MM.1S (cell line): ENCODE measurements around the gene SAMD14.

Source experiments
- EZH2phosphoT487 ChIP-seq: fragments of 300-600 bp; sonication (generic); IDR thresholded peaks from 2 replicates; pipeline ENCODE4 v1.6.1; 2018; ENCODE audit warnings: antibody characterized with exemption, low read length
- TF ChIP-seq, protein P1 (sequence below): fragments of 300-600 bp; sonication (generic); IDR thresholded peaks from 2 replicates; pipeline ENCODE4 v1.5.1; 2016; ENCODE audit warnings: antibody characterized with exemption, low read length, mixed read lengths

DNA sequence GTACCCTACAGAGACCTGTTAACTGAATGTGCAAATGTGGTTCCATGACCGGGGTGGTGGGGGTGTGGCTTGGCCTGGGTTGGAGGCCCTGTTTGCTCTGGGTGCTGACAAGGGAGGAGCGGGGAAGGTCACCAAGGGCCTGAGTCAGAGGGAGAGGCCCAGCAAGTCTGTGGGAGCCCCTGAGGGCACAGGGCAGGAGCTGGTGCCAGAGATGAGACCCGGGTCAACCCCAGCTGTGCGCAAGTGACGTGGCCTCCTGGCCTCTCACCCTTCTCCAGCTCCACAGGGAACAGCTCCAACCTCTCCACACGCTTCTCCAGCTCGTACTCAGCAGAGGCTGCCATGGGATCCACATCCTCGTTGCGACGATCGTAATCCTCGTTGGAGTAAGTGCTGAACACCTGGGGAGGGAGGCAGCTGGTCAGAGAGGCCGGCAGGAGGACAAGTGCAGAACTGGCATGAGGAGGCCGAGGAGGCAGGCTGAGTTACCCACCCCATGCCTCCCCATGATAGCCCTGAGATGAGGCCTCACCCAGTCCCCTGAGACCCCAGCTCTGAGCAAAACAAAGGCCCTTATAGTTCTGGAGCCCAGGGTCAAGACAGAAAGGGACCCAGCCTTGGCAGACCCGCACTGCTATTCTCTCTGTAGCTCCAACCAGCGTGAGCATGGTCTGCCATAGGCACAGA, 15.0 kb upstream of the SAMD14 start:
- TF ChIP-seq, protein P1, sequence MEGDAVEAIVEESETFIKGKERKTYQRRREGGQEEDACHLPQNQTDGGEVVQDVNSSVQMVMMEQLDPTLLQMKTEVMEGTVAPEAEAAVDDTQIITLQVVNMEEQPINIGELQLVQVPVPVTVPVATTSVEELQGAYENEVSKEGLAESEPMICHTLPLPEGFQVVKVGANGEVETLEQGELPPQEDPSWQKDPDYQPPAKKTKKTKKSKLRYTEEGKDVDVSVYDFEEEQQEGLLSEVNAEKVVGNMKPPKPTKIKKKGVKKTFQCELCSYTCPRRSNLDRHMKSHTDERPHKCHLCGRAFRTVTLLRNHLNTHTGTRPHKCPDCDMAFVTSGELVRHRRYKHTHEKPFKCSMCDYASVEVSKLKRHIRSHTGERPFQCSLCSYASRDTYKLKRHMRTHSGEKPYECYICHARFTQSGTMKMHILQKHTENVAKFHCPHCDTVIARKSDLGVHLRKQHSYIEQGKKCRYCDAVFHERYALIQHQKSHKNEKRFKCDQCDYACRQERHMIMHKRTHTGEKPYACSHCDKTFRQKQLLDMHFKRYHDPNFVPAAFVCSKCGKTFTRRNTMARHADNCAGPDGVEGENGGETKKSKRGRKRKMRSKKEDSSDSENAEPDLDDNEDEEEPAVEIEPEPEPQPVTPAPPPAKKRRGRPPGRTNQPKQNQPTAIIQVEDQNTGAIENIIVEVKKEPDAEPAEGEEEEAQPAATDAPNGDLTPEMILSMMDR = no peak
- TF ChIP-seq EZH2phosphoT487 = no peak
